K562 (cell line): Measurements from ENCODE around the gene RPS15A. TPM values are rescaled to one million over a fixed set of nuclear protein-coding genes. Genes with fewer than 3 reads are reported as not detected.

ENCODE experiments used
- ATAC-seq: fragments of 200-7000 bp; cut with Tn5 transposase; 3 replicates; pipeline ENCODE4 v1.9.1; 2020; ENCODE audit warnings: moderate library complexity
- BruUV-seq: library from RNA; stranded (reverse); fragments of 400-500 nt; replicated peaks from 2 replicates; lab custom pipeline; 2021; lab: Mats Ljungman, UMichigan
- CTCF ChIA-PET: fragments of 300-600 bp; formaldehyde crosslinking; extraction: SDS; loops from one replicate; lab custom pipeline; 2021; ENCODE audit warnings: low intra/inter-chr PET ratio; lab: Yijun Ruan, JAX
- POLR2A ChIA-PET: fragments of 300-600, 350-650 bp; sonication (Branson Sonifier 250); formaldehyde crosslinking; extraction: SDS; loops from one replicate; lab custom pipeline; 2021; ENCODE audit warnings: antibody characterized with exemption, inconsistent platforms; lab: Yijun Ruan, JAX
- DNase-seq, 4 experiments: peaks; one replicate each; pipeline versions ENCODE4 v3.0.0 to v3.0.0-alpha.2; 2011 to 2018; ENCODE audit warnings: low spot score in 3 of 4, mixed read lengths in 3 of 4; ENCODE audit errors: extremely low read depth in 1 of 4
- FAIRE-seq: peaks from 2 replicates; lab custom pipeline; 2011; peaks lifted over from hg19 to GRCh38; lab: Jason Lieb, UNC
- H2AFZ ChIP-seq: 2 replicates; pipeline ENCODE4 v1.6.0; 2011; ENCODE audit warnings: low read depth, low read length, control low read depth, inconsistent platforms
- H3K27ac ChIP-seq: fragments of 200-600 bp; 3 replicates; pipeline ENCODE4 v1.8.0; 2011; ENCODE audit warnings: low read depth, mild to moderate bottlenecking, control low read depth, inconsistent platforms, low read length, moderate library complexity, mixed read lengths; ENCODE audit errors: extremely low read depth
- H3K27me3 ChIP-seq, 2 experiments: fragments of 300-600 bp in 1 of 2; 2 replicates in 1 of 2; 3 replicates in 1 of 2; pipeline versions ENCODE4 v1.6.0 to v1.8.0; 2011; ENCODE audit warnings: inconsistent platforms in 2 of 2, low read length in 2 of 2, mild to moderate bottlenecking in 1 of 2, mixed read lengths in 1 of 2, moderate library complexity in 1 of 2; ENCODE audit not compliant: control insufficient read depth in 2 of 2, insufficient read depth in 2 of 2
- H3K36me3 ChIP-seq: fragments of 300-600 bp; 3 replicates; pipeline ENCODE4 v1.8.0; 2011; ENCODE audit warnings: mild to moderate bottlenecking, low read length, inconsistent platforms; ENCODE audit not compliant: control insufficient read depth, insufficient read depth
- H3K4me1 ChIP-seq, 2 experiments: fragments of 200-600 bp in 1 of 2; replicated peaks in 1 of 2; 2 replicates in 1 of 2; 3 replicates in 1 of 2; pipeline versions ENCODE4 v1.5.1 to v1.8.0; 2011; ENCODE audit warnings: inconsistent platforms in 2 of 2, low read length in 2 of 2, mild to moderate bottlenecking in 1 of 2, mixed read lengths in 1 of 2, moderate library complexity in 1 of 2; ENCODE audit not compliant: control insufficient read depth in 2 of 2, insufficient read depth in 2 of 2
- H3K4me2 ChIP-seq: 2 replicates; pipeline ENCODE4 v1.6.1; 2011; ENCODE audit warnings: low read length, control low read depth, inconsistent platforms, mixed read lengths; ENCODE audit not compliant: insufficient read depth
- H3K4me3 ChIP-seq: fragments of 200-600 bp; sonication (generic), shearing (Covaris generic); 2 replicates; pipeline ENCODE4 v1.5.1; 2016; ENCODE audit warnings: control low read depth, inconsistent platforms
- H3K79me2 ChIP-seq: fragments of 200-600 bp; 3 replicates; pipeline ENCODE4 v1.8.0; 2011; ENCODE audit warnings: low read length, inconsistent platforms; ENCODE audit not compliant: control insufficient read depth, insufficient read depth
- H3K9ac ChIP-seq, 2 experiments: 2 replicates each; pipeline versions ENCODE4 v1.6.0 to v1.6.1; 2011; ENCODE audit warnings: low read depth in 2 of 2, low read length in 2 of 2, control low read depth in 1 of 2, inconsistent platforms in 1 of 2, mild to moderate bottlenecking in 1 of 2, mixed read lengths in 1 of 2; ENCODE audit not compliant: insufficient read depth in 1 of 2
- H3K9me1 ChIP-seq: one replicate; pipeline ENCODE4 v1.6.0; 2011; ENCODE audit warnings: inconsistent platforms, mild to moderate bottlenecking, low read length, moderate library complexity; ENCODE audit not compliant: control insufficient read depth, insufficient read depth
- H3K9me3 ChIP-seq: replicated peaks from 2 replicates; pipeline ENCODE4 v1.5.1; 2011; ENCODE audit warnings: low read depth, low read length, inconsistent platforms; ENCODE audit not compliant: control insufficient read depth, insufficient read depth
- H4K20me1 ChIP-seq: replicated peaks from 2 replicates; pipeline ENCODE4 v1.6.1; 2011; ENCODE audit warnings: low read length, inconsistent platforms, mixed read lengths; ENCODE audit not compliant: control insufficient read depth, insufficient read depth
- EHMT2 ChIP-seq: fragments of 450-650 bp; IDR thresholded peaks from 2 replicates; pipeline ENCODE4 v1.6.1; 2018; ENCODE audit warnings: antibody characterized with exemption
- YY1 ChIP-seq, 3 experiments: IDR thresholded peaks; 2 replicates each; pipeline ENCODE4 v1.6.1; 2011; ENCODE audit warnings: low read length in 2 of 3, mild to moderate bottlenecking in 2 of 3, moderate library complexity in 2 of 3, borderline replicate concordance in 1 of 3, control low read depth in 1 of 3, low read depth in 1 of 3; ENCODE audit not compliant: insufficient read depth in 3 of 3, insufficient replicate concordance in 2 of 3, control insufficient read depth in 1 of 3, insufficient read length in 1 of 3; ENCODE audit errors: extremely low read depth in 1 of 3
- WGBS: fragments of 100-300 bp; shearing (Covaris generic); methylation state at CpG from one replicate; pipeline ENCODE4 v1.1.6; 2016; ENCODE audit warnings: low coverage, mixed read lengths; ENCODE audit not compliant: insufficient coverage; ENCODE audit errors: missing lambda C conversion rate; 5-methylcytosine and 5-hydroxymethylcytosine counted together
- in situ Hi-C: fragments of 300-500 bp; cut with MboI; formaldehyde crosslinking; loops from 4 replicates; pipeline ENCODE4 v1.15.0; 2018; ENCODE audit warnings: inconsistent platforms, mixed read lengths
- intact Hi-C: fragments of 100-400 bp; cut with micrococcal nuclease; formaldehyde crosslinking; loops from 2 replicates; pipeline ENCODE4 v1.14.2; 2022
- polyA plus RNA-seq, 8 experiments: library from polyadenylated mRNA; depleted of rRNA in 4 of 8; stranded (reverse) in 5 of 8; unstranded in 3 of 8; fragments of >200 nt; fragmentation: Nextera tagmentation in 2 of 8; fragmentation: Illumina TruSeq in 1 of 8; extraction: Ambion mirVana in 2 of 8; extraction: Trizol in 1 of 8; gene quantifications; 2 replicates each; pipeline versions ENCODE4 v1.2.1 to v1.2.3, GENCODE V29; 2011 to 2014; ENCODE audit warnings: inconsistent platforms in 1 of 8, missing spikeins in 1 of 8
- total RNA-seq, 7 experiments: library from RNA; depleted of rRNA in 6 of 7; stranded (reverse); fragments of >200 nt in 6 of 7; fragmentation: Illumina TruSeq in 2 of 7; extraction: Trizol in 2 of 7; gene quantifications; 2 replicates each; pipeline versions ENCODE4 v1.2.1 to v1.2.3, GENCODE V29; 2011 to 2021; ENCODE audit warnings: low replicate concordance in 1 of 7
- TF ChIP-seq, protein P1 (sequence below): sonication (generic); formaldehyde crosslinking; IDR thresholded peaks from 2 replicates; pipeline ENCODE4 v1.8.0; 2022; ENCODE audit warnings: missing genetic modification reagents, mild to moderate bottlenecking, moderate library complexity, borderline replicate concordance

The RPS15A gene
- total and polyA plus RNA-seq, 9 of the 15 experiments (the other 6 are each of a cell fraction or from before 2014, with no cell fraction given), result 1,397 to 5,474 (median 2,798) TPM

DNA sequence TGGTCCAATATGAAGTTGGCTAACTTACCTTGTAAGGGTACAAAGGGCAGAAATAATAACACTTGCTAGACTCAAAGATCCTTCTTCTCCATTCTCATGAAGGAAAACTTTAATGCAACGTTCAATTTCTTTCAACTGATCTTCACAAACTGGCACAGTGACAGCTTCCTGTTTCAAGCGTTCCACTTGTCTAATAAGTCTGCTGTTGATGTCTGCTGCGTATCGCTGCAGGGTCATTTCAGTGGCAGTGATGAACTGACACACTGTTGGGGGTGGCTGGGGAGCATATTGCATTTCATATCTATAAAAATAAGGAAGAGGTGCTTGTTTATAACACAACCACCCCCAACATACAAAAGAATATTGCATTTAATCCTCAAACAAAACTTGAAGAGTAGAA lies 44.7 kb upstream of the RPS15A start:
- H3K9me1 ChIP-seq, result no peaks in the 10 kb centered on the region
- H3K79me2 ChIP-seq, result no peaks in the 10 kb centered on the region
- H4K20me1 ChIP-seq, result no peaks in the 10 kb centered on the region
- H3K9ac ChIP-seq, result no peak overlapping the region
- H3K27ac ChIP-seq, result no peak overlapping the region
- ChIA-PET CTCF (no interaction called here), POLR2A (interaction anchor here (0.6 to 4.0 kb wide), 4 partner anchors 12 to 44 kb away, joined by 3 to 27 read pairs (median 7); partner anchors contain the start of genes ARL6IP1 and RPS15A)
- no peak overlapping the region for H3K4me3 ChIP-seq
- no peak for DNase-seq
- ATAC-seq, result no peak
- intact Hi-C loops, result no loop called here
- H3K27me3 ChIP-seq, result no peaks in the 10 kb centered on the region
- peaks cover 96% of the 10 kb centered on the region for H3K36me3 ChIP-seq
- no peaks in the 10 kb centered on the region for H3K4me1 ChIP-seq
- 89% methylated on average over 4 of the region's 4 CpGs for WGBS
- no peak overlapping the region for H3K4me2 ChIP-seq
- in situ Hi-C loops, result no loop called here
- no peak for FAIRE-seq
- TF ChIP-seq, protein P1, sequence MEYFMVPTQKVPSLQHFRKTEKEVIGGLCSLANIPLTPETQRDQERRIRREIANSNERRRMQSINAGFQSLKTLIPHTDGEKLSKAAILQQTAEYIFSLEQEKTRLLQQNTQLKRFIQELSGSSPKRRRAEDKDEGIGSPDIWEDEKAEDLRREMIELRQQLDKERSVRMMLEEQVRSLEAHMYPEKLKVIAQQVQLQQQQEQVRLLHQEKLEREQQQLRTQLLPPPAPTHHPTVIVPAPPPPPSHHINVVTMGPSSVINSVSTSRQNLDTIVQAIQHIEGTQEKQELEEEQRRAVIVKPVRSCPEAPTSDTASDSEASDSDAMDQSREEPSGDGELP, result no peak
- TF ChIP-seq EHMT2, result no peak
- no peak for TF ChIP-seq YY1 (IDR thresholded peaks at IDR 0.05; ENCODE audit: borderline replicate concordance in 1 of 3, control insufficient read depth in 1 of 3, extremely low read depth in 1 of 3, insufficient read depth in 3 of 3, insufficient read length in 1 of 3, insufficient replicate concordance in 2 of 3, low read depth in 1 of 3, low read length in 2 of 3)
- no peak overlapping the region for H2AFZ ChIP-seq
- no TSS peak for BruUV-seq
- H3K9me3 ChIP-seq, result no peaks in the 10 kb centered on the region
